HG02763 (cell line): ENCODE results near the gene IFT80.
"Not testable (repeated sequence)": the region's sequence is repeated elsewhere in the genome, so short reads cannot be mapped to it uniquely, and the experiment has no call there.

Experiments
- ATAC-seq: cut with Tn5 transposase; IDR thresholded peaks from one replicate; pipeline ENCODE4 v1.9.1; 2021; ENCODE audit warnings: mild to moderate bottlenecking, moderate library complexity; ENCODE audit not compliant: unreplicated experiment

The IFT80 gene

DNA sequence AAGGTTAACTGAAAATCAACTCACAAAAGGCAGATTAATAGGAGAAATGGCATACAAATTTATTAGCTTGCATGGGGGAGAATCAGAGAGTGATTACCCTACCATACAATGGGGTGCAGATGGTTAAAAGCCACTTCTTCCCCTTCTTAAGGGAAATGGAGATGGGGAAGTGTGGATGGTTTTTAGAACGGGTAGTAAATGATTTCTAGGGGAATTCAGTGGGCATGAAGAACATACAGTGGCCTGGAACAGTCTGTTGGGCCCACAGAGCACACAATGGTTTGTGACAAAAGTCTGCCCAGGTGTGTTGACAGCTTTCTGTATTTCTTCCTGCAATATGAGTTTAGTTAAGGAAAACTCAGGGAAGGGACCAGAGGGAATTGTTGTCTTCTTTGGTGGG, 112.8 kb downstream of the IFT80 start:
- no peak for ATAC-seq

DNA sequence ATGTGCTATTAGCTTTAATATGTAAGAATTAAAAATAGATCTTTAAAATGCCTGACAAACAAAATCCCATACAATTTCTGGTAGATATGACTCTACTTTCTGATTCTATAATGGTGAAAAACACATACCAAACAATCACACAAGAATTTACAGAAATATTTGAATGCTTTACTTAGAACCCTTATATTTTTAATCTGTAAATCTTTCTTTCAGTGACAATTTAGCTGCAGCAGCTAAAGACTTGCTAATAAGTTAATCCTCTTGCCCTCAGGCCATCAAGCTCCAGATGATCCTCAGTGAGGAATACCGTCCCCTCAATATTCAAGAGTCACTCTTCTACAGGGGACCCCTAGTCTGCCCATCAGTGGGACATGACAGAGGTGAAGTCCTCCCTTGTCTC, 118.2 kb downstream of the IFT80 start:
- ATAC-seq, result no peak

GRCh38 chr3:160279657-160280056, 119.4 kb downstream of the IFT80 start:
- ATAC-seq, result no peak

DNA sequence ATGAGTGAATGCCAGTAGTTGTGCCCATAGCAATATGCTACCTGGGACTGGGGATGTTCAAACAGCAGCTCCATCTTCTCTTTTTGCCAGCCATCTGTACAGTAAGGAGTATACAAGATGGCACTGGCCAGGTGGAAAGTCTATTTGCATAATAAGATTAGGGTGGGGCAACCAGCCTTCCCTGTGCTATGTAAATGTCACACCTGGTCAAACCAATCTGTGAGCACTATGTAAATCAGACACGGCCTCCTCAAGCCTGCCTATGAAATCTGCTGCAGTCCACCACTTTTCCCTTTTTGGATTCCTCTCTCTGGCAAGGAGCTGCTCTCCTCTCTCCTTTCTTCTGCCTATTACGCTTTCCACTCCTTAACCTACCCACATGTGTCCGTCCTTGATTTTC, 120.8 kb downstream of the IFT80 start:
- no peak for ATAC-seq

DNA sequence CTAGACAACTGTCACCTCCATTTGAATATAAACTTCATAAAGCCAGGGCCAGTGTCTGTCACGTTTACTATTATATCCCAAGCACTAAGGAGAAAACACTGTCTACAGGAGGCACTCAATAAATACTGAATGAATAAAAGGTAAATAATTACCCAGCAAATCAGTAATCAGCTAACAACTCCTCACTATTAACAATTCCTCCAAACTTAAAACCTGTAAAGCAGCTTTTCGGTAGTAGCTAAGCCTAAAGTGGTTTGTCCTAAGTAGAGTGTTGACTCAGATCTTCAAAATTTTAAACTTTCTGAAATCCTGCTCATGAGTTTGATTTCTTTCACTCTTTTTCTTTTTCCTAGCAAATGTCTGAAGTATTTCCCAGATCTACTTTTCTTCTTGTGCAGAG, 133.9 kb downstream of the IFT80 start:
- no peak for ATAC-seq

DNA sequence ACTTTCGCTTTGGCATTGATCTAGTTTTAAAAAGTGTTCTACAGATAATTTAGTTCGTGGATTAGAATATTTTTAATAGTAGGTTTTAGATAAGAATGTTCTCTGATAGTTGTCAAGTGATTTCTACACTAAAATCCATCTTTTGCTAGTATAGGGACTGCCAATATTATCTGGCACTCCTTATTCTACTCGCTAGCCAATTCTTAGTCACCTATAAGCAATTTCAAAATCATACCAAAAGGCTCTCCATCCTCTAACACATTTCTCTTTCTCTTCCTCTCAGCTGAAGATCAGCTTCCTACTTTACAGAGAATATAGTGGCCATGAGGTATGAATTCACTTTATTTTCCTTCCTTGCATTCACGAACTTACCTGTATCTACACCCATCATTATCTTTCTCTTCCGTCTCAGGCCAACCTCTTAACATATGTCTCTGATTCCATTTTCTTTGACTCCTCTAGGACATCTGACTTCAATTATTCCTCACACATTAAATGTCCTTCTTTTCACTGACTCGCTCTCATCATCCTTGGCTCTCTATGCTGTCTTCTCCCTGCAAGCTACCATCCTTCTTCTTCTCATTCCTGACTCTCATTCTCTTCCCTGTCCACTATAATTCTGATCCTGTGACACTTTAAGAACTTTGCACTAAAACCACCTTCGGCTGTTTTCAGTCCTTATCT, 138.3 kb downstream of the IFT80 start:
- no peak for ATAC-seq

- no peak for ATAC-seq
Observed at GRCh38 chr3:160259589-160259988, 139.4 kb downstream of the IFT80 start.

DNA sequence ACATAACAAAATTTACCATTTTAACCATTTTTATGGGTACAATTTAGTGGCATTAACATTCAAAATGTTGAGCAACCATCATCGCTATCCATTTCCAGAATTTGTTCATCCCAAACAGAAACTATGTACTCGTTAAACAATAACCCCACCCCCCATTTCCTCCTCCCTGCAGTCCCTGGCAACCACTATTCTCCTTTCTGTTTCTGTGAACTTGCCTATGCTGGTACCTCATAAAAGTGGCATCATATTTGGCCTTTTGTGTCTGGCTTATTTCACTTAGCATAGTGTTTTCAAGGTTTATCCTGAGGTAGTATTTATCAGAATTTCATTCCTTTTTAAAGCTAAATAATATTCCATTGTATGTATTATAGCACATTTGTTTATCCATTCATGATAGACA, 141.4 kb downstream of the IFT80 start:
- ATAC-seq, result no peak

- ATAC-seq, result no peak
Observed at GRCh38 chr3:160253298-160253697, 145.7 kb downstream of the IFT80 start.

GRCh38 chr3:160247766-160248165, 151.3 kb downstream of the IFT80 start:
- no peak for ATAC-seq

DNA sequence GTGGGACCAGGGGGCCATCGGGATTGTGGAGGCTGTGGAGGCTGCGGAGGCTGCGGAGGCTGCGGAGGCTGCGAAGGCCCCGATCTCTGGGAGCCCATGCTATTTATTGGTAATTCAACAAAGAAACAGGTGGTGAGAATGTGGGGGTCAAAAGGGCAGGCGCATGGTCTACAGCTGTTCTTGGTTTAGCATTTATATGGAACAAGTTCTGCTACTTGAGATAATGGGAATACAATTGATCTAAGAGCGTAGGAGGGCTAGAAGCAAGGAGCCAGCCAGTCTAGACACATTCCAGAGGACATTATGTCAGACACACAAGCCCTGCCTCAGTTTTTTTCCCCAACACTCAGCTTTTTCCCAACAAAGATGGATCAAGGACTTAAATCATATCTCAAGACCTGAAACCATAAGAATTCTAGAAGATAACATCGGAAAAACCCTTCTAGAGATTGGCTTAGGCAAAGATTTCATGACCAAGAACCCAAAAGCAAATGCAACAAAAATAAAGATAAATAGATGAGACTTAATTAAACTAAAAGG, 153.7 kb downstream of the IFT80 start:
- no peak for ATAC-seq

DNA sequence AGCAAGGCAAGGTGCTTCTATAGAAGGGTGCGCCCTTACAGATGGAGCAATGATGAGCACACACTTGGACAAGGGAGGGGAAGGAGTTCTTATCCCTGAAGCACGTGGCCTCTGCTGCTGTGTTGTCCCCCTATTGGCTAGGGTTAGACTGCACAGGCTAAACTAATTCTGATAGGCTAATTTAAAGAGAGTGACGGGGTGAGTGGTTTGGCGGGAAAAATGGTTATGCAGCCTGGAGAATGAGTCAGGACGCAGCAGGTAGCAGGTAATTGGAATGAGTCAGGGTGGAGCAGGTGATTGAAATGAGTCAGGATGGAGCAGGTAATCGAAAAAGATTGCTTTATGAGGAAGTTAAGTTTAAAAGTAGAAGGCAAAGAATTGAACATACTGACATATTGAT, 158.3 kb downstream of the IFT80 start:
- ATAC-seq, result not testable (repeated sequence)

DNA sequence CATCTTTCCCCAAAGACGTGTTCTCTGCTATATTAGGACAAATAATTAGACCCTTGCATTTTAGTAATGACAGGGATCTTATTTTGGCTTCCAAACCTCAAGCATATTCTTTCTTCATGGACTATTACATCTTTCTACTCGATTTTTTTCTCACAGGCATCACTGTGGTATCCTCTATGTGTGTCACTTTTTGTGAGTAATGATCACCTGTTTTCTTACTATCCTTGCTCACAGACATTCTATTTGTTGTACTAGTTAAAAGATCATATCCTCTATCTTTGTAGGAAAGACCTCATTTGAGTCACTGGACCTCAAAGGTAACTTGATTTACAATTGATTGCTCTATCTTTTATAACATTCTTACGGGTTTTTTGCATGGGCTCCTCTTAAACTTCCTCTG, 167.0 kb downstream of the IFT80 start:
- ATAC-seq, result no peak

GRCh38 chr3:160227419-160227818, 171.6 kb downstream of the IFT80 start:
- ATAC-seq, result no peak

- peak; percentile 28 for ATAC-seq
Observed at GRCh38 chr3:160226026-160226907, 172.8 kb downstream of the IFT80 start.

- peak; percentile 74 for ATAC-seq
Observed at GRCh38 chr3:160225176-160226025, 173.6 kb downstream of the IFT80 start, which contains the start of gene C3orf80. Gene C3orf80 (plus strand): TSS chr3:160225422. CDS start chr3:160225636, 214 bp downstream.

- no peak for ATAC-seq
Observed at GRCh38 chr3:160224811-160225175, 174.2 kb downstream of the IFT80 start.

- ATAC-seq, result no peak
Observed at GRCh38 chr3:160224256-160224655, 174.8 kb downstream of the IFT80 start.

DNA sequence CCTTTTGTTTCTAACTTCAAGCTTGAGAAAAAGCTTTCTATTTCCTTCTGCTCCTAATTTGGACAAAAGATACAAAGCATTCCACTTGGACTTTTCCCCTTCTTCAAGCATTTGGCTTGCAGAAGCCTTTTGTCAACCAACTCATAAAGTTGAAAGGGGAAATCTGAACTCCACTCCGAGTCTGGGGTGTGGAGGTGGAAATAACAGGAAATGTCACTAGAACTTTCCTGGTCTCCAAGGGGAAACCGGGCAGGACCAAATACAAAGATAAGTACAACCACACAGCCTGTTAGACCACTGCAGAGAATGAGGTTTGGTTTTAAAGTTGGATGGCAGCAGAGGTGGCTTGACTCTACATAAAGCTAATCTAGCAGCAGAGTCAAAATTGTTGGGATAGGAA, 178.0 kb downstream of the IFT80 start:
- ATAC-seq, result no peak

DNA sequence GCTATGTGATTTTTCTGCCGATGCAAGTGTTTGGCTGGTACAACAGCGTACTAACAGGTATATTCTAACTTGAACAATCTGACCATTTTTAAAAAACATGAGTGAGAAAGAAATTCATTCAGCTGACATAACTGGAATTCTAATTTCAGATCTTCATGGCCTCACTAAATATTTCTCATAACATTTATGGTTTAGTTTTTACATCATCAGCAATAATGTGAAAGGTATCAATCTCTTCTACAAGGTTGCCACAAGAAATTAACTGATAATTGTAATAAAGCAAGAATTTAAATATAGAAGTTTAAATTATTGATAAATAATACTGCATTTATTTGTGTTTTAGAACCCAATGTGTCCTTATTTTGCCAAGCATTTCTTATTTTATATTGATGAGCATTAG, 179.0 kb downstream of the IFT80 start:
- no peak for ATAC-seq

DNA sequence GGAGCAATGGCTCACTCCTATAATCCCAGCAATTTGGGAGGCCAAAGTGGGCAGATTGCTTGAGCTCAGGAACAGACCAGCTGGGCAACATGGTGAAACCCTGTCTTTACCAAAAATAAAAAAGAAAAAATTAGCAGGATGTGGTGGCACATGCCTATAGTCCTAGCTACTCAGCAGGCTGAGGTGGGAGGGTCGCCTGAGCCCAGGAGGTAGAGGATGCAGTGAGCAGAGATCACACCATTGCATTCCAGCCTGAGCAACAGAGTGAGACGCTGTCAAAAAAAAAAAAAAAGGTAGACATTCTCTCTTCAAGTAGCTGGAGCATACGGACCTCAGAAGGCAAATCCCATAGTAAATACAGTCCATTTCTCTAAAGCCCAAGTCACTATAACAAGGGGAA, 180.9 kb downstream of the IFT80 start:
- no peak for ATAC-seq
